Psoas muscle (tissue), 8 donors: ENCODE results near the gene HOXA13. TPM values are rescaled to one million over a fixed set of nuclear protein-coding genes. Genes with fewer than 3 reads are reported as not detected.

ENCODE experiments used
- ATAC-seq, 4 donors: fragments of 200-7000 bp; cut with Tn5 transposase; one replicate each; pipeline ENCODE4 v1.9.1; 2020; ENCODE audit warnings: moderate library complexity in 3 of 4, mild to moderate bottlenecking in 2 of 4
- DNase-seq, 2 donors: peaks; one replicate each; pipeline ENCODE4 v3.0.0-alpha.2; 2020
- H3K27ac ChIP-seq: fragments of 200-600 bp; one replicate; pipeline ENCODE4 v1.8.0; 2022
- H3K27me3 ChIP-seq, 3 donors: fragments of 200-600 bp in 1 of 3; one replicate each; pipeline versions ENCODE4 v1.6.1 to v1.8.0; 2013 to 2022; ENCODE audit warnings: low read length in 2 of 3, mild to moderate bottlenecking in 2 of 3, moderate library complexity in 1 of 3; ENCODE audit not compliant: insufficient read depth in 3 of 3
- H3K36me3 ChIP-seq, 2 donors: fragments of 200-600 bp in 1 of 2; one replicate each; pipeline versions ENCODE4 v1.6.1 to v1.8.0; 2013 to 2022; ENCODE audit warnings: low read depth in 1 of 2, mild to moderate bottlenecking in 1 of 2, moderate library complexity in 1 of 2; ENCODE audit not compliant: insufficient read depth in 1 of 2
- H3K4me1 ChIP-seq: fragments of 200-600 bp; one replicate; pipeline ENCODE4 v1.8.0; 2022
- H3K4me3 ChIP-seq: fragments of 200-600 bp; one replicate; pipeline ENCODE4 v1.8.0; 2022; ENCODE audit warnings: mild to moderate bottlenecking
- H3K9me3 ChIP-seq: fragments of 200-600 bp; one replicate; pipeline ENCODE4 v1.8.0; 2022
- WGBS, 3 donors: extraction: QIAGEN DNeasy Blood & Tissue Kit; methylation state at CpG; one replicate each; pipeline versions ENCODE4 v1.1.6 to v1.1.7; 2013; 5-methylcytosine and 5-hydroxymethylcytosine counted together
- intact Hi-C, 2 donors: fragments of 100-400 bp; cut with DNase I; formaldehyde crosslinking; loops; one replicate each; pipeline versions ENCODE4 v1.11.0 to v1.14.2; 2022
- polyA plus RNA-seq, 3 donors: library from polyadenylated mRNA; stranded (reverse); fragments of 200-250 nt; gene quantifications; one replicate each; pipeline ENCODE4 v1.2.3, GENCODE V29; 2013
- total RNA-seq, 4 donors: library from RNA; stranded (reverse); fragmentation: NEBNext Ultra II Directional in 2 of 4; extraction: Animal tissue kit (Norgen Biotek cat#: 25700) in 2 of 4; gene quantifications; one replicate each; pipeline versions ENCODE4 v1.2.1 to v1.2.4, GENCODE V29; 2021 to 2023
- TF ChIP-seq, protein P1 (sequence below): fragments of 200-600 bp; IDR thresholded peaks from one replicate; pipeline ENCODE4 v1.8.0; 2022; ENCODE audit warnings: antibody characterized with exemption
- donor health status: healthy with polysubstance abuse.
- donor health status: DM: no; HTN: no; CAD: no; lungs with moderate emphysema.
- donor health status: Bipolar disorder and iron deficiency.
- donor health status: healthy.
- donor health status: DM: yes; HTN: yes; CAD: no.
- donor health status: DM: no; HTN: no; CAD: no.
- donor health status: DM: no; HTN: no; CAD: no.
- donor health status: DM: yes; HTN: yes; CAD: no.

HOXA13 gene
- total and polyA plus RNA-seq, 7 donors = 0.01 to 0.08 (median 0.06) TPM; not detected in 4

DNA sequence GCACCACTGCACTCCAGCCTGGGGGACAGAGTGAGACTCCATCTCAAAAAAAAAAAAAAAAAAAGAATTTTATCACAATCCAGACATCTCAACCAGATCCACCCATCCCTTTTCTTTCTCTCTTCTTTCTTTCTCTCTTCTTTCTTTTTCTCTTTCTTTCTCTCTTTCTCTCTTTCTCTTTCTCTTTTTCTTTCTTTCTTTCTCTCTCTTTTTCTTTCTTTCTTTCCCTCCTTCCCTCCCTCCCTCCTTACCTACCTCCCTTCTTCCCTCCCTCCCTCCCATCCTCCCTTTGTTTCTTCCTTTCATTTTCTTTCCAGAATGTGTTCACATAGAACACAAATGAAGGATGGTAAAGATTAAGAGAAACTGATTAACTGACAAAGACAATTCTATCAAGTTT is 18.1 kb upstream of the HOXA13 start:
- Histone ChIP-seq H3K27me3 (peaks cover 5 to 66% (median 14%) of the 10 kb centered on the region in 3 donors), H3K9me3 (no peaks in the 10 kb centered on the region), H3K4me3 (no peak overlapping the region), H3K36me3 (no peaks in the 10 kb centered on the region), H3K27ac (no peak overlapping the region), H3K4me1 (no peaks in the 10 kb centered on the region)
- intact Hi-C loops = no loop called here
- ATAC-seq (no peak), DNase-seq (no peak)
- TF ChIP-seq, protein P1, sequence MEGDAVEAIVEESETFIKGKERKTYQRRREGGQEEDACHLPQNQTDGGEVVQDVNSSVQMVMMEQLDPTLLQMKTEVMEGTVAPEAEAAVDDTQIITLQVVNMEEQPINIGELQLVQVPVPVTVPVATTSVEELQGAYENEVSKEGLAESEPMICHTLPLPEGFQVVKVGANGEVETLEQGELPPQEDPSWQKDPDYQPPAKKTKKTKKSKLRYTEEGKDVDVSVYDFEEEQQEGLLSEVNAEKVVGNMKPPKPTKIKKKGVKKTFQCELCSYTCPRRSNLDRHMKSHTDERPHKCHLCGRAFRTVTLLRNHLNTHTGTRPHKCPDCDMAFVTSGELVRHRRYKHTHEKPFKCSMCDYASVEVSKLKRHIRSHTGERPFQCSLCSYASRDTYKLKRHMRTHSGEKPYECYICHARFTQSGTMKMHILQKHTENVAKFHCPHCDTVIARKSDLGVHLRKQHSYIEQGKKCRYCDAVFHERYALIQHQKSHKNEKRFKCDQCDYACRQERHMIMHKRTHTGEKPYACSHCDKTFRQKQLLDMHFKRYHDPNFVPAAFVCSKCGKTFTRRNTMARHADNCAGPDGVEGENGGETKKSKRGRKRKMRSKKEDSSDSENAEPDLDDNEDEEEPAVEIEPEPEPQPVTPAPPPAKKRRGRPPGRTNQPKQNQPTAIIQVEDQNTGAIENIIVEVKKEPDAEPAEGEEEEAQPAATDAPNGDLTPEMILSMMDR = no peak

DNA sequence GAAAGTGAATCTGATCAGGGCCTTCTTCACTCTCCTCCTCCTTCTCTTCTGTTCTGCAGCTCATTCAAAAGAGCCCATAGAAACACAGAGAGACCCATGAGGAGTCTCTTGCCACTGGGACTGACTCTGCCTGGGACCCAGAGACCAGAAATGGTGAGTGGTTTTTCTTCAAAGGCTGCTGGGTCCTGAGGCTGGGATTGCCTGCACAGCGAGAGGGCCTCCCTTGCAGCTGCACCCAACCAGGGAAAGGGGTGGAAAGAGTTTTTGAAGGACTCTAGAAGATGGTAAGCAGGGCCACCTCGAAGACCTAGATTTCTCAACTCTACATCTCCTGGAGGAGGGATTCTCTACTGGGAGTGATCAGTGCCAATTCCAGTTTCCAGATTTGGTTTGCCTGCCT is 15.5 kb upstream of the HOXA13 start:
- Histone ChIP-seq H3K4me1 (peaks cover 4% of the 10 kb centered on the region), H3K27me3 (peaks cover 0 to 63% (median 21%) of the 10 kb centered on the region in 3 donors), H3K27ac (no peak overlapping the region), H3K4me3 (no peak overlapping the region), H3K36me3 (no peaks in the 10 kb centered on the region), H3K9me3 (no peaks in the 10 kb centered on the region)
- ATAC-seq = no peak
- WGBS, 3 donors = 88 to 95% (median 94%) methylated on average over 2 of the region's 2 CpGs
- intact Hi-C loops = no loop called here
- no peak for DNase-seq
- TF ChIP-seq, protein P1 = no peak

DNA sequence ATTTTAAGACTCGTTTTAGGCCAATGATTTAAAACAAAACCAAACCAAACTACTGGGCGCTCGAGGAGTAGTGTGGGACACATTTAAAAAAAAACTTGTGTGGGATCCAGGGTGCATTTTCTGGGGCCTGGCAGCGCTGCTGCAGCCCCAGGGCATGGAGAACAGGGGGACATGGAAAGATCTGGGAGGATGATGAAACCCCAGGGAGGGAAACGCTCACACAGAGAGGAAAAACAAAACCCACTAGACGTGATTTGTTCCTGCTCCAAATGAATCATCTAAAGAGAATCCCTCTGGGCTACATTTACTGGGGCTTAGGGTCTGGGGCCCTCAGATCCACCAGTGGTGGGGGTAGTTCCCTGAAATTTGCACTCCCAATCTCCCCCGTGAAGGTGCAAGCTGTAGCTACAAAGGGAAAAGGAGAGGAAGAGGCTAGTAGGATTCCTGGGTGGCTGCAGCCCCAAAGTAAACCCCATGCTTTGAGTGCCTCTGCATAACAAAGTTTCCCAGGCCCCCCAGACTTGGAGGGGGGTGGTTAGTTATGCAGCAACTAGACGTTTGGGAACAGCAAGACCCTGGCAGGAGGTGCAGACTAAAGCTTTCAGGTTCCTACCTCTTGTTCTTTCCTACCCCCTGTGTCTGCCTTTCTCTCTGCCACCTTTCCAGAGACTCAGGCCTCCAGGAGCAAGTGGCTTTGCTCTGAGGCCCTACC is 14.5 kb upstream of the HOXA13 start:
- ATAC-seq = no peak
- TF ChIP-seq, protein P1 = no peak
- intact Hi-C loops = loop anchor here in 1 of 2 donors (5.0 kb wide), 1 partner anchor 363 kb away; no protein-coding TSS in a partner anchor
- Histone ChIP-seq H3K27me3 (peaks cover 0 to 60% (median 19%) of the 10 kb centered on the region in 3 donors), H3K9me3 (no peaks in the 10 kb centered on the region), H3K36me3 (no peaks in the 10 kb centered on the region), H3K4me3 (no peak overlapping the region), H3K27ac (no peak overlapping the region), H3K4me1 (peaks cover 4% of the 10 kb centered on the region)
- 71 to 80% (median 78%) methylated on average over 7 to 8 of the region's 8 CpGs for WGBS, 3 donors
- DNase-seq = no peak

DNA sequence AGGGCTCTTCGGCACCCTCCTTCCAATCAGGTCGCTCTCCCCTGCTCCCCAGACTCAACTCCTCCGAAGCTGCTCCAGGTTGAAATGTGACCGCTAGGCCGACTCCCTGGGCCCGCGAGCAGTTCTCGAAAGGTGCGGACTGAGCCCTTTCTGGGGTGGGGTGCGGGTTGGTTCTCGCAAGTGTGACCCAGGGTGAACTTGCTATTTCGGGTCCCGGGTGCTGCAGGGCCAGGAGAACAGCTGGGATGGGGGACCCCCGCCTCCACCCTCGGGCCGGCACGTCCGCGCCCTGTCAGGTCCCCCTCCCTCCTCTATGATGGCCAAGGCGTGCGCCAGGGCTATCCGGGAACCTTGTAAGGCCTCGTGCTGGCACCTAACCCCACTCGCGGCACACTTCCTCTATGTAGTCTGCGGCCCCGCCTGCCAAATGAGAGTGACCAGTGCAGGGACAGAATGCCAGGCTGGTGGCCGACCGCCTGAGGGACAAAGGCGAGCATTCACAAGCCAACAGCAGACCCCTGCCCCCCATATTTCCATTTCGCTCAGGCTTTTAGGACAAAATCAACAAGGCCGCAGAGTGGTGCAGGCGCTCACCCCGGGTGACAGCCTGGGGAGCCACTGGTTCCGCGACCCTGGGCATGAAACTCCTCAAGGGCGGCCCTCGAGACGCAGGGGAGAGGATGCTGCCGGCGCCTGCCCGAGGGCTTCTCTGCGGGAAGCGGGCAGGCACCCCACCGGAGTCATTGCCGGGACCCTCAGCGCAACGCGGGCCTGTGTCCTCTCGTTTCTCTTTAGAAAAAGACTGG is 13.7 kb upstream of the HOXA13 start:
- DNase-seq (peak in 1 of 2 donors; percentile 60), ATAC-seq (peak; percentile 45 to 83 (median 48))
- Histone ChIP-seq H3K9me3 (no peaks in the 10 kb centered on the region), H3K4me3 (peak overlapping the region; percentile 25), H3K4me1 (peaks cover 4% of the 10 kb centered on the region), H3K27ac (peak overlapping the region; percentile 30), H3K36me3 (no peaks in the 10 kb centered on the region), H3K27me3 (peaks cover 0 to 53% (median 16%) of the 10 kb centered on the region in 3 donors)
- intact Hi-C loops = loop anchor here in 1 of 2 donors (5.0 kb wide), 1 partner anchor 364 kb away; no protein-coding TSS in a partner anchor
- WGBS, 3 donors = 60 to 68% (median 65%) methylated on average over 50 of the region's 50 CpGs
- TF ChIP-seq, protein P1 = no peak
